GM12878 (cell line): ENCODE measurements around the gene EHD4. TPM values are rescaled to one million over a fixed set of nuclear protein-coding genes. Genes with fewer than 3 reads are reported as not detected.

Experiments
- ATAC-seq: fragments of 200-7000 bp; cut with Tn5 transposase; 3 replicates; pipeline ENCODE4 v1.9.1; 2020; ENCODE audit warnings: mild to moderate bottlenecking, moderate library complexity
- BruUV-seq: library from RNA; stranded (reverse); fragments of 400-500 nt; replicated peaks from 2 replicates; lab custom pipeline; 2021; lab: Mats Ljungman, UMichigan
- CTCF ChIA-PET: fragments of 300-600 bp; sonication (Branson Sonifier 250); formaldehyde crosslinking; extraction: SDS; loops from one replicate; lab custom pipeline; 2021; ENCODE audit warnings: inconsistent platforms; lab: Yijun Ruan, JAX
- POLR2A ChIA-PET: fragments of 350-600 bp; formaldehyde crosslinking; extraction: SDS; loops from one replicate; lab custom pipeline; 2021; ENCODE audit warnings: inconsistent platforms; lab: Charles Lee
- RAD21 ChIA-PET: fragments of 300-600 bp; sonication (Branson Sonifier 250); formaldehyde crosslinking; loops from one replicate; lab custom pipeline; 2023; ENCODE audit warnings: antibody characterized with exemption; ENCODE audit not compliant: unreplicated experiment; lab: Charles Lee
- SMC1A ChIA-PET: fragments of 300-600 bp; sonication (Branson Sonifier 250); formaldehyde crosslinking; loops from one replicate; lab custom pipeline; 2023; ENCODE audit not compliant: unreplicated experiment, uncharacterized antibody; lab: Charles Lee
- DNase-seq: peaks from one replicate; pipeline ENCODE4 v3.0.0-alpha.2; 2011; ENCODE audit warnings: low read depth, low spot score
- FAIRE-seq: peaks from 3 replicates; lab custom pipeline; 2011; peaks lifted over from hg19 to GRCh38; lab: Jason Lieb, UNC
- H2AFZ ChIP-seq: 2 replicates; pipeline ENCODE4 v1.6.0; 2011; ENCODE audit warnings: low read depth, low read length, control low read depth; ENCODE audit not compliant: control insufficient read depth
- H3K27ac ChIP-seq: 2 replicates; pipeline ENCODE4 v1.5.1; 2011; ENCODE audit warnings: control low read depth; ENCODE audit not compliant: control insufficient read depth, insufficient read depth
- H3K27me3 ChIP-seq, 2 experiments: replicated peaks in 1 of 2; 2 replicates each; pipeline versions ENCODE4 v1.6.0 to v1.6.1; 2011; ENCODE audit warnings: low read length in 1 of 2; ENCODE audit not compliant: control insufficient read depth in 2 of 2, insufficient read depth in 2 of 2
- H3K36me3 ChIP-seq, 2 experiments: 2 replicates each; pipeline ENCODE4 v1.5.1; 2011; ENCODE audit warnings: low read length in 1 of 2; ENCODE audit not compliant: control insufficient read depth in 2 of 2, insufficient read depth in 2 of 2
- H3K4me1 ChIP-seq: 2 replicates; pipeline ENCODE4 v1.6.1; 2011; ENCODE audit warnings: mild to moderate bottlenecking, low read length, moderate library complexity, mixed read lengths; ENCODE audit not compliant: control insufficient read depth, insufficient read depth
- H3K4me2 ChIP-seq: 2 replicates; pipeline ENCODE4 v1.6.0; 2011; ENCODE audit warnings: control low read depth; ENCODE audit not compliant: control insufficient read depth, insufficient read depth
- H3K4me3 ChIP-seq: fragments of 200-600 bp; sonication (generic); 2 replicates; pipeline ENCODE4 v1.5.1; 2016
- H3K79me2 ChIP-seq: 2 replicates; pipeline ENCODE4 v1.6.0; 2011; ENCODE audit warnings: low read length; ENCODE audit not compliant: control insufficient read depth, insufficient read depth
- H3K9ac ChIP-seq: 2 replicates; pipeline ENCODE4 v1.8.0; 2011; ENCODE audit warnings: low read length, control low read depth, mixed read lengths; ENCODE audit not compliant: control insufficient read depth, insufficient read depth
- H3K9me3 ChIP-seq: replicated peaks from 3 replicates; pipeline ENCODE4 v1.5.1; 2011; ENCODE audit warnings: mild to moderate bottlenecking, low read length; ENCODE audit not compliant: control insufficient read depth, insufficient read depth
- H4K20me1 ChIP-seq: 2 replicates; pipeline ENCODE4 v1.6.0; 2011; ENCODE audit not compliant: control insufficient read depth, insufficient read depth
- BCL11A ChIP-seq: IDR thresholded peaks from 2 replicates; pipeline ENCODE4 v1.6.1; 2011; ENCODE audit warnings: low read depth, low read length
- BHLHE40 ChIP-seq, 2 experiments: fragments of 450-650 bp in 1 of 2; IDR thresholded peaks; 2 replicates each; pipeline ENCODE4 v1.6.1; 2011 to 2017; ENCODE audit warnings: low read depth in 2 of 2, borderline replicate concordance in 1 of 2, improper control_type of control experiment in 1 of 2, low read length in 1 of 2, mild to moderate bottlenecking in 1 of 2
- JUNB ChIP-seq: IDR thresholded peaks from 2 replicates; pipeline ENCODE4 v1.6.1; 2016; ENCODE audit warnings: antibody characterized with exemption, mild to moderate bottlenecking
- NFIC ChIP-seq: IDR thresholded peaks from 2 replicates; pipeline ENCODE4 v1.6.1; 2012; ENCODE audit warnings: low read depth, mild to moderate bottlenecking, inconsistent platforms, low read length, moderate library complexity
- NFXL1 ChIP-seq: fragments of 450-650 bp; IDR thresholded peaks from 2 replicates; pipeline ENCODE4 v1.6.1; 2017; ENCODE audit warnings: antibody characterized with exemption, mild to moderate bottlenecking, borderline replicate concordance
- POLR2AphosphoS5 ChIP-seq: IDR thresholded peaks from 2 replicates; pipeline ENCODE4 v1.6.1; 2011; ENCODE audit warnings: mild to moderate bottlenecking, low read length, inconsistent platforms
- RAD51 ChIP-seq: fragments of 450-650 bp; IDR thresholded peaks from 2 replicates; pipeline ENCODE4 v1.6.1; 2016; ENCODE audit warnings: moderate library complexity, mild to moderate bottlenecking, inconsistent platforms
- RELA ChIP-seq: fragments of 450-650 bp; IDR thresholded peaks from 2 replicates; pipeline ENCODE4 v1.8.0; 2014; ENCODE audit warnings: borderline replicate concordance; ENCODE audit not compliant: partially characterized antibody
- SMC3 ChIP-seq: IDR thresholded peaks from 2 replicates; pipeline ENCODE4 v1.6.1; 2011; ENCODE audit warnings: low read length, improper control_type of control experiment, borderline replicate concordance
- STAT1 ChIP-seq: fragments of 450-650 bp; conservative IDR thresholded peaks from 2 replicates; pipeline ENCODE4 v1.6.1; 2014; ENCODE audit warnings: antibody characterized with exemption, mild to moderate bottlenecking
- STAT3 ChIP-seq: IDR thresholded peaks from 2 replicates; pipeline ENCODE4 v1.6.1; 2011; ENCODE audit warnings: low read depth, low read length, improper control_type of control experiment
- TCF12 ChIP-seq: IDR thresholded peaks from 2 replicates; pipeline ENCODE4 v1.6.1; 2011; ENCODE audit warnings: low read depth, mild to moderate bottlenecking, low read length
- WGBS: methylation state at CpG from one replicate; pipeline ENCODE4 v1.1.6; 2016; ENCODE audit warnings: low lambda C conversion rate; ENCODE audit not compliant: insufficient replicate concordance, insufficient coverage; ENCODE audit errors: missing lambda C conversion rate; 5-methylcytosine and 5-hydroxymethylcytosine counted together
- in situ Hi-C: fragments of 300-500 bp; cut with MboI; formaldehyde crosslinking; loops from 9 replicates; pipeline ENCODE4 v1.14.3; 2018; ENCODE audit warnings: mixed read lengths
- intact Hi-C: fragments of 100-400 bp; cut with micrococcal nuclease; formaldehyde crosslinking; loops from one replicate; pipeline ENCODE4 v1.14.2; 2022; ENCODE audit not compliant: unreplicated experiment
- polyA plus RNA-seq, 11 experiments: library from polyadenylated mRNA; depleted of rRNA in 4 of 11; unstranded in 6 of 11; stranded (reverse) in 5 of 11; fragments of >200 nt; fragmentation: Nextera tagmentation in 4 of 11; fragmentation: Illumina TruSeq in 1 of 11; extraction: Ambion mirVana in 4 of 11; extraction: Trizol in 1 of 11; gene quantifications; 1 replicate in 1 of 11; 2 replicates in 10 of 11; pipeline versions ENCODE4 v1.2.1 to v1.2.3, GENCODE V29; 2011 to 2016; ENCODE audit warnings: inconsistent platforms in 2 of 11, missing spikeins in 2 of 11, low read depth in 1 of 11
- total RNA-seq, 4 experiments: library from RNA; depleted of rRNA in 3 of 4; stranded (reverse); fragments of >200 nt in 3 of 4; fragmentation: Illumina TruSeq in 1 of 4; extraction: Trizol in 1 of 4; gene quantifications; 2 replicates each; pipeline versions ENCODE4 v1.2.1 to v1.2.3, GENCODE V29; 2013 to 2021
- TF ChIP-seq, protein P1 (sequence below): fragments of 450-650 bp; formaldehyde crosslinking; IDR thresholded peaks from 2 replicates; pipeline ENCODE4 v1.4.0; 2020; ENCODE audit warnings: mild to moderate bottlenecking, moderate library complexity
- TF ChIP-seq, protein P2 (sequence below): fragments of 150-350 bp; IDR thresholded peaks from 2 replicates; pipeline ENCODE4 v1.6.1; 2016; ENCODE audit warnings: low read depth, low read length

Gene EHD4
- total and polyA plus RNA-seq, 10 of the 15 experiments (the other 5 are each of a cell fraction or from before 2014, with no cell fraction given): 4.2 to 62.9 (median 44.7) TPM

DNA sequence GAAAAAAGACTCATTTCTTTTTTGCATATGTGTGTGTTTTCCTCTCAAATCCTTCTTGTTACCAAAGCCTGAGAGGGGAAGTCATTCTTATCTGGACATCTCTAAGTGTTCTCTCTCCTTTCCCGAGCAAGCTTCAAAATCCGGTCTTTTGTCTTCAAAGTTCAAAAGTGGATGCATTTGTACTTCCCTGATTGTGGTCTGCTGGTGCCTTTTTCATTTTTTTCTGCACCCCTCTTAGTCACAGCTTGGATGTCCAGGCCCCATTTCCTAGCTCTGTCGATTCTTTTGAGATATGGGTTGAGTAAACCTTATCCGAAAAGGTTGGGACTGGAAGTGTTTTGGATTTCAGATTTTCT, 34.8 kb downstream of the EHD4 start:
- DNase-seq (no peak), FAIRE-seq (no peak), ATAC-seq (no peak)
- ChIA-PET SMC1A (interaction anchor here (1.4 to 12.1 kb wide), 5 partner anchors 11 to 33 kb away, joined by 3 to 179 read pairs (median 20); partner anchors contain the start of gene EHD4), CTCF (interaction anchor here (1.0 to 2.8 kb wide), 2 partner anchors 24 to 164 kb away, joined by 3 to 16 read pairs; partner anchors contain the start of gene MAPKBP1), POLR2A (interaction anchor here (1.9 kb wide), 1 partner anchor 9 kb away, joined by 4 read pairs; no protein-coding TSS in a partner anchor), RAD21 (interaction anchor here (0.7 to 2.4 kb wide), 3 partner anchors 15 to 35 kb away, joined by 4 to 7 read pairs (median 5); no protein-coding TSS in a partner anchor)
- H3K9ac ChIP-seq: no peak overlapping the region
- H4K20me1 ChIP-seq: no peaks in the 10 kb centered on the region
- 99% methylated on average over 4 of the region's 4 CpGs for WGBS
- H3K36me3 ChIP-seq: peaks cover 15 to 34% of the 10 kb centered on the region in 2 experiments
- in situ Hi-C loops (no loop called here), intact Hi-C loops (no loop called here)
- H3K4me1 ChIP-seq: peaks cover 31% of the 10 kb centered on the region
- no peak overlapping the region for H3K4me3 ChIP-seq
- no peaks in the 10 kb centered on the region for H3K27me3 ChIP-seq
- H2AFZ ChIP-seq: no peak overlapping the region
- H3K79me2 ChIP-seq: peaks cover 21% of the 10 kb centered on the region
- H3K4me2 ChIP-seq: no peak overlapping the region
- no peaks in the 10 kb centered on the region for H3K9me3 ChIP-seq
- no TSS peak for BruUV-seq
- H3K27ac ChIP-seq: peak overlapping the region; percentile 45
- no peak for TF ChIP-seq SMC3
- no peak for TF ChIP-seq BHLHE40 (IDR thresholded peaks at IDR 0.05; ENCODE audit: borderline replicate concordance in 1 of 2, low read depth in 2 of 2, low read length in 1 of 2)
- TF ChIP-seq BCL11A: no peak
- TF ChIP-seq NFIC: no peak
- no peak for TF ChIP-seq STAT3
- TF ChIP-seq, protein P1, sequence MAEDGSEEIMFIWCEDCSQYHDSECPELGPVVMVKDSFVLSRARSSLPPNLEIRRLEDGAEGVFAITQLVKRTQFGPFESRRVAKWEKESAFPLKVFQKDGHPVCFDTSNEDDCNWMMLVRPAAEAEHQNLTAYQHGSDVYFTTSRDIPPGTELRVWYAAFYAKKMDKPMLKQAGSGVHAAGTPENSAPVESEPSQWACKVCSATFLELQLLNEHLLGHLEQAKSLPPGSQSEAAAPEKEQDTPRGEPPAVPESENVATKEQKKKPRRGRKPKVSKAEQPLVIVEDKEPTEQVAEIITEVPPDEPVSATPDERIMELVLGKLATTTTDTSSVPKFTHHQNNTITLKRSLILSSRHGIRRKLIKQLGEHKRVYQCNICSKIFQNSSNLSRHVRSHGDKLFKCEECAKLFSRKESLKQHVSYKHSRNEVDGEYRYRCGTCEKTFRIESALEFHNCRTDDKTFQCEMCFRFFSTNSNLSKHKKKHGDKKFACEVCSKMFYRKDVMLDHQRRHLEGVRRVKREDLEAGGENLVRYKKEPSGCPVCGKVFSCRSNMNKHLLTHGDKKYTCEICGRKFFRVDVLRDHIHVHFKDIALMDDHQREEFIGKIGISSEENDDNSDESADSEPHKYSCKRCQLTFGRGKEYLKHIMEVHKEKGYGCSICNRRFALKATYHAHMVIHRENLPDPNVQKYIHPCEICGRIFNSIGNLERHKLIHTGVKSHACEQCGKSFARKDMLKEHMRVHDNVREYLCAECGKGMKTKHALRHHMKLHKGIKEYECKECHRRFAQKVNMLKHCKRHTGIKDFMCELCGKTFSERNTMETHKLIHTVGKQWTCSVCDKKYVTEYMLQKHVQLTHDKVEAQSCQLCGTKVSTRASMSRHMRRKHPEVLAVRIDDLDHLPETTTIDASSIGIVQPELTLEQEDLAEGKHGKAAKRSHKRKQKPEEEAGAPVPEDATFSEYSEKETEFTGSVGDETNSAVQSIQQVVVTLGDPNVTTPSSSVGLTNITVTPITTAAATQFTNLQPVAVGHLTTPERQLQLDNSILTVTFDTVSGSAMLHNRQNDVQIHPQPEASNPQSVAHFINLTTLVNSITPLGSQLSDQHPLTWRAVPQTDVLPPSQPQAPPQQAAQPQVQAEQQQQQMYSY (CRISPR knock-in tag): no peak
- no peak for TF ChIP-seq STAT1
- TF ChIP-seq NFXL1: no peak
- TF ChIP-seq RELA: no peak
- TF ChIP-seq POLR2AphosphoS5: no peak
- TF ChIP-seq TCF12: no peak
- no peak for TF ChIP-seq RAD51
- no peak for TF ChIP-seq JUNB
- TF ChIP-seq, protein P2, sequence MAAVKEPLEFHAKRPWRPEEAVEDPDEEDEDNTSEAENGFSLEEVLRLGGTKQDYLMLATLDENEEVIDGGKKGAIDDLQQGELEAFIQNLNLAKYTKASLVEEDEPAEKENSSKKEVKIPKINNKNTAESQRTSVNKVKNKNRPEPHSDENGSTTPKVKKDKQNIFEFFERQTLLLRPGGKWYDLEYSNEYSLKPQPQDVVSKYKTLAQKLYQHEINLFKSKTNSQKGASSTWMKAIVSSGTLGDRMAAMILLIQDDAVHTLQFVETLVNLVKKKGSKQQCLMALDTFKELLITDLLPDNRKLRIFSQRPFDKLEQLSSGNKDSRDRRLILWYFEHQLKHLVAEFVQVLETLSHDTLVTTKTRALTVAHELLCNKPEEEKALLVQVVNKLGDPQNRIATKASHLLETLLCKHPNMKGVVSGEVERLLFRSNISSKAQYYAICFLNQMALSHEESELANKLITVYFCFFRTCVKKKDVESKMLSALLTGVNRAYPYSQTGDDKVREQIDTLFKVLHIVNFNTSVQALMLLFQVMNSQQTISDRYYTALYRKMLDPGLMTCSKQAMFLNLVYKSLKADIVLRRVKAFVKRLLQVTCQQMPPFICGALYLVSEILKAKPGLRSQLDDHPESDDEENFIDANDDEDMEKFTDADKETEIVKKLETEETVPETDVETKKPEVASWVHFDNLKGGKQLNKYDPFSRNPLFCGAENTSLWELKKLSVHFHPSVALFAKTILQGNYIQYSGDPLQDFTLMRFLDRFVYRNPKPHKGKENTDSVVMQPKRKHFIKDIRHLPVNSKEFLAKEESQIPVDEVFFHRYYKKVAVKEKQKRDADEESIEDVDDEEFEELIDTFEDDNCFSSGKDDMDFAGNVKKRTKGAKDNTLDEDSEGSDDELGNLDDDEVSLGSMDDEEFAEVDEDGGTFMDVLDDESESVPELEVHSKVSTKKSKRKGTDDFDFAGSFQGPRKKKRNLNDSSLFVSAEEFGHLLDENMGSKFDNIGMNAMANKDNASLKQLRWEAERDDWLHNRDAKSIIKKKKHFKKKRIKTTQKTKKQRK: no peak
